Endothelial cell (in vitro differentiated cells): ENCODE results near the gene BMPR1B. TPM values are rescaled to one million over a fixed set of nuclear protein-coding genes. Genes with fewer than 3 reads are reported as not detected.

Experiments
- DNase-seq: peaks from one replicate; pipeline ENCODE4 v3.0.0; 2021; ENCODE audit warnings: low spot score
- H3K27ac Mint-ChIP-seq: one replicate; pipeline ENCODE4 v1.8.0; 2021; ENCODE audit warnings: mixed read lengths, inconsistent platforms; ENCODE audit not compliant: unreplicated experiment
- H3K27me3 Mint-ChIP-seq: one replicate; pipeline ENCODE4 v1.8.0; 2021; ENCODE audit warnings: mild to moderate bottlenecking, moderate library complexity, mixed read lengths, inconsistent platforms; ENCODE audit not compliant: unreplicated experiment
- H3K36me3 Mint-ChIP-seq: one replicate; pipeline ENCODE4 v1.8.0; 2021; ENCODE audit warnings: mild to moderate bottlenecking, low read depth, mixed read lengths, inconsistent platforms; ENCODE audit not compliant: unreplicated experiment
- H3K4me1 Mint-ChIP-seq: one replicate; pipeline ENCODE4 v1.8.0; 2021; ENCODE audit warnings: mild to moderate bottlenecking, mixed read lengths, inconsistent platforms; ENCODE audit not compliant: unreplicated experiment
- H3K4me3 Mint-ChIP-seq: one replicate; pipeline ENCODE4 v1.8.0; 2021; ENCODE audit warnings: mild to moderate bottlenecking, mixed read lengths, inconsistent platforms; ENCODE audit not compliant: unreplicated experiment
- H3K9me3 Mint-ChIP-seq: one replicate; pipeline ENCODE4 v1.8.0; 2021; ENCODE audit warnings: mixed read lengths, inconsistent platforms; ENCODE audit not compliant: unreplicated experiment
- total RNA-seq: library from RNA; stranded (reverse); fragmentation: NEBNext Ultra II Directional; extraction: Animal tissue kit (Norgen Biotek cat#: 25700); gene quantifications from one replicate; pipeline ENCODE4 v1.2.1, GENCODE V29; 2021; ENCODE audit not compliant: unreplicated experiment
- TF ChIP-seq, protein P1 (sequence below): fragments of 200-600 bp; sonication (generic); IDR thresholded peaks from one replicate; pipeline ENCODE4 v1.5.0; 2021; ENCODE audit warnings: antibody characterized with exemption; ENCODE audit not compliant: unreplicated experiment

The BMPR1B gene
- total RNA-seq, 1 donor from 2014 or later = 5.4 TPM

- DNase-seq = no peak
- Mint-ChIP-seq H3K4me1 (peaks cover 4% of the 10 kb centered on the region), H3K4me3 (no peak overlapping the region), H3K27me3 (no peaks in the 10 kb centered on the region), H3K27ac (no peak overlapping the region), H3K36me3 (peaks cover 3% of the 10 kb centered on the region), H3K9me3 (no peaks in the 10 kb centered on the region)
- TF ChIP-seq, protein P1, sequence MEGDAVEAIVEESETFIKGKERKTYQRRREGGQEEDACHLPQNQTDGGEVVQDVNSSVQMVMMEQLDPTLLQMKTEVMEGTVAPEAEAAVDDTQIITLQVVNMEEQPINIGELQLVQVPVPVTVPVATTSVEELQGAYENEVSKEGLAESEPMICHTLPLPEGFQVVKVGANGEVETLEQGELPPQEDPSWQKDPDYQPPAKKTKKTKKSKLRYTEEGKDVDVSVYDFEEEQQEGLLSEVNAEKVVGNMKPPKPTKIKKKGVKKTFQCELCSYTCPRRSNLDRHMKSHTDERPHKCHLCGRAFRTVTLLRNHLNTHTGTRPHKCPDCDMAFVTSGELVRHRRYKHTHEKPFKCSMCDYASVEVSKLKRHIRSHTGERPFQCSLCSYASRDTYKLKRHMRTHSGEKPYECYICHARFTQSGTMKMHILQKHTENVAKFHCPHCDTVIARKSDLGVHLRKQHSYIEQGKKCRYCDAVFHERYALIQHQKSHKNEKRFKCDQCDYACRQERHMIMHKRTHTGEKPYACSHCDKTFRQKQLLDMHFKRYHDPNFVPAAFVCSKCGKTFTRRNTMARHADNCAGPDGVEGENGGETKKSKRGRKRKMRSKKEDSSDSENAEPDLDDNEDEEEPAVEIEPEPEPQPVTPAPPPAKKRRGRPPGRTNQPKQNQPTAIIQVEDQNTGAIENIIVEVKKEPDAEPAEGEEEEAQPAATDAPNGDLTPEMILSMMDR = no peak
Measured at GRCh38 chr4:95114521-95114920, 356.8 kb downstream of the BMPR1B start.

DNA sequence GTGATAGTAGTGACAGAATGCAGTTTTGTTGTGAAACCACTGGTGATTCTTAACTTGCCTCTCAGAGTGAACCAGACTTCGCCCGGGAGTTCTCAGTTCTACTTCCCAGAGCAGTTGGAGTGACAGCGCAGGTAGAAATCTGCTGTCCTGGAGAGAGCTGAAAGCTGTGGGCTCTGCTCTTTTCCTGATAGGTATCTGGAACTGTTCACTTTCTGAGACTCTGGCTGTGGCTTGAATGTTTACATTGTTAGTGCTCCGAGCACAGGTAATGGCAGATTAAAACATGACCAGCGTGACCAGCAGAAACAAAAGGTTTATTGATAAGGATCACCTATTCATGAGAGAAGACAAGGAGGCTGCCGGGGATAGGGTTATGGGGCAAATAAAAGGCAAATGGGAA, 360.7 kb downstream of the BMPR1B start:
- TF ChIP-seq, protein P1 = no peak
- Mint-ChIP-seq H3K9me3 (no peaks in the 10 kb centered on the region), H3K27ac (no peak overlapping the region)

DNA sequence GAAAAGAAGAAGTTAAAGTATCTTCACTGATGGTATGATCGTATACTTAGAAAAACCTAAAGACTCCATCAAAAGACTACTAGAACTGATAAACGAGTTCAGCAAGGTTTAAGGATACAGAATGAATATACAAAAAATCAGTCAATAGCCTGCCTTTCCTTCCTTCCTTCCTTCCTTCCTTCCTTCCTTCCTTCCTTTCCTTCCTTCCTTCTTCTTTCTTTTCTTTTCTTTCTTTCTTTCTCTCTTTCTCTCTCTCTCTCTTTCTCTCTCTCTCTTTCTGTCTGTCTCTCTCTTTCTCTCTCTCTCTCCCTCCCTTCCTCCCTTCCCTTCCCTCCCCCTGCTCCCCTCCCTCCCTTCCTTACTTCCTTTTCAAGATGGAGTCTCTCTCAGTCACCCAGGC, 362.7 kb downstream of the BMPR1B start:
- DNase-seq = no peak
- H3K4me3 Mint-ChIP-seq = no peak overlapping the region
- H3K27me3 Mint-ChIP-seq = peaks cover 2% of the 10 kb centered on the region
- no peaks in the 10 kb centered on the region for H3K9me3 Mint-ChIP-seq
- peaks cover 3% of the 10 kb centered on the region for H3K36me3 Mint-ChIP-seq
- peaks cover 12% of the 10 kb centered on the region for H3K4me1 Mint-ChIP-seq
- TF ChIP-seq, protein P1 = no peak
- H3K27ac Mint-ChIP-seq = no peak overlapping the region

More for the DNA sequence above, 360.7 kb downstream of the BMPR1B start:
- DNase-seq = no peak
- Mint-ChIP-seq H3K4me3 (no peak overlapping the region), H3K4me1 (peaks cover 5% of the 10 kb centered on the region), H3K36me3 (peaks cover 3% of the 10 kb centered on the region), H3K27me3 (no peaks in the 10 kb centered on the region)

- no peak overlapping the region for H3K27ac Mint-ChIP-seq
- TF ChIP-seq, protein P1 = no peak
- H3K4me1 Mint-ChIP-seq = peaks cover 12% of the 10 kb centered on the region
- H3K9me3 Mint-ChIP-seq = no peaks in the 10 kb centered on the region
- no peak for DNase-seq
- no peaks in the 10 kb centered on the region for H3K36me3 Mint-ChIP-seq
- no peak overlapping the region for H3K4me3 Mint-ChIP-seq
- H3K27me3 Mint-ChIP-seq = peaks cover 2% of the 10 kb centered on the region
Measured at GRCh38 chr4:95122001-95122400, 364.2 kb downstream of the BMPR1B start.

GRCh38 chr4:95124906-95125504, 367.2 kb downstream of the BMPR1B start:
- peak; percentile 34 for DNase-seq

More at GRCh38 chr4:95124906-95125504, 367.2 kb downstream of the BMPR1B start:
- TF ChIP-seq, protein P1 = peak; percentile 35
- no peaks in the 10 kb centered on the region for H3K9me3 Mint-ChIP-seq
- H3K4me1 Mint-ChIP-seq = peaks cover 19% of the 10 kb centered on the region
- H3K36me3 Mint-ChIP-seq = no peaks in the 10 kb centered on the region
- no peak overlapping the region for H3K27ac Mint-ChIP-seq
- H3K27me3 Mint-ChIP-seq = peaks cover 2% of the 10 kb centered on the region
- no peak overlapping the region for H3K4me3 Mint-ChIP-seq
